Measurements from ENCODE around the gene SMIM34.
"Not testable (repeated sequence)": the region's sequence is repeated elsewhere in the genome, so short reads cannot be mapped to it uniquely, and the experiment has no call there.

DNA sequence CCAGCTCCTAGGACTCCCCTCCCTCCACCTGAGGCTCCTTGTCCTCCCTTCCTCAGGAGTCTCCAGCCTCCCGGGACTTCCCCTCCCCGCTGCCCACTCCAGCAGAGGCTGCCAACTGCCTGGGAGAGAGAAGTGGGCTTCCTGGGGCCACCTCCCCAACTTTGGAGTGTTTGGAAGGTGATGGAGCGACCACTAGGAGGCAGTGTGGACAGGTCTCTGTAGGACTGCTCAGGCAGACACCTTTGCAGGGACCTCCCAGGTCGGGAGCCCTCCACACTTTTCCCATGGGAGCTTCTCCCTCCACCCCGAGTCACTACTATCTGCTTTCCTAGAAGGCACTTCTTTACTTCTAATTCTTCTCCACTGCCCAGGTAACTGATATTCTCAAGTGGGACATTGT, 19.0 kb downstream of the SMIM34 start:
- TF ChIP-seq SPI1 (IDR thresholded peaks at IDR 0.05; ENCODE audit: low read depth, low read length); TAF1 (IDR thresholded peaks at IDR 0.05; ENCODE audit: low read depth, low read length); POLR2AphosphoS5 (IDR thresholded peaks at IDR 0.05; ENCODE audit: low read depth, low read length); POLR2A (IDR thresholded peaks at IDR 0.05; ENCODE audit: low read depth, low read length); PAX5 (IDR thresholded peaks at IDR 0.05; ENCODE audit: insufficient read depth, low read length, severe bottlenecking): not testable (repeated sequence)
